Activated T-cell treated with anti-CD3 and anti-CD28 coated beads, Interleukin-2, amount 50 U/mL, for 24 hours (primary cell): ENCODE results near the gene HCN3.
A peak's percentile ranks its signal among the peaks of the same experiment; 100 is the strongest.
"Not testable (repeated sequence)": the region's sequence is repeated elsewhere in the genome, so short reads cannot be mapped to it uniquely, and the experiment has no call there.

Source experiments
- DNase-seq: peaks from one replicate; pipeline ENCODE4 v3.0.0-alpha.2; 2020
- H3K27ac Mint-ChIP-seq: 2 replicates; pipeline ENCODE4 v1.8.0; 2020; ENCODE audit warnings: mild to moderate bottlenecking, mixed read lengths
- H3K27me3 Mint-ChIP-seq: 2 replicates; pipeline ENCODE4 v1.8.0; 2020; ENCODE audit warnings: mixed read lengths
- H3K36me3 Mint-ChIP-seq: 2 replicates; pipeline ENCODE4 v1.8.0; 2020; ENCODE audit warnings: low read depth, mixed read lengths
- H3K4me1 Mint-ChIP-seq: 2 replicates; pipeline ENCODE4 v1.8.0; 2020; ENCODE audit warnings: low read depth, mixed read lengths
- H3K4me3 Mint-ChIP-seq: 2 replicates; pipeline ENCODE4 v1.8.0; 2020; ENCODE audit warnings: mild to moderate bottlenecking, moderate library complexity, mixed read lengths
- H3K9me3 Mint-ChIP-seq: 2 replicates; pipeline ENCODE4 v1.8.0; 2020; ENCODE audit warnings: mixed read lengths

HCN3 gene

GRCh38 chr1:155322953-155323728 lies 45.9 kb downstream of the HCN3 start:
- no peaks in the 10 kb centered on the region for H3K9me3 Mint-ChIP-seq
- no peaks in the 10 kb centered on the region for H3K27me3 Mint-ChIP-seq
- peak overlapping the region; percentile 91 for H3K27ac Mint-ChIP-seq
- H3K36me3 Mint-ChIP-seq, result peaks cover 61% of the 10 kb centered on the region
- peak; percentile 95 for DNase-seq
- H3K4me3 Mint-ChIP-seq, result peak overlapping the region; percentile 82
- peaks cover 46% of the 10 kb centered on the region for H3K4me1 Mint-ChIP-seq

GRCh38 chr1:155323729-155324036 lies 46.4 kb downstream of the HCN3 start:
- H3K27me3 Mint-ChIP-seq, result no peaks in the 10 kb centered on the region
- peak; percentile 89 for DNase-seq
- H3K4me1 Mint-ChIP-seq, result peaks cover 46% of the 10 kb centered on the region
- peak overlapping the region; percentile 91 for H3K27ac Mint-ChIP-seq
- H3K36me3 Mint-ChIP-seq, result peaks cover 61% of the 10 kb centered on the region
- no peaks in the 10 kb centered on the region for H3K9me3 Mint-ChIP-seq
- peak overlapping the region; percentile 82 for H3K4me3 Mint-ChIP-seq

- Mint-ChIP-seq H3K9me3 (no peaks in the 10 kb centered on the region), H3K4me3 (peak overlapping the region; percentile 82), H3K4me1 (peaks cover 43% of the 10 kb centered on the region), H3K36me3 (peaks cover 58% of the 10 kb centered on the region), H3K27me3 (no peaks in the 10 kb centered on the region), H3K27ac (peak overlapping the region; percentile 91)
- peak; percentile 93 for DNase-seq
These were observed 46.9 kb downstream of the HCN3 start for GRCh38 chr1:155324037-155324716.

DNA sequence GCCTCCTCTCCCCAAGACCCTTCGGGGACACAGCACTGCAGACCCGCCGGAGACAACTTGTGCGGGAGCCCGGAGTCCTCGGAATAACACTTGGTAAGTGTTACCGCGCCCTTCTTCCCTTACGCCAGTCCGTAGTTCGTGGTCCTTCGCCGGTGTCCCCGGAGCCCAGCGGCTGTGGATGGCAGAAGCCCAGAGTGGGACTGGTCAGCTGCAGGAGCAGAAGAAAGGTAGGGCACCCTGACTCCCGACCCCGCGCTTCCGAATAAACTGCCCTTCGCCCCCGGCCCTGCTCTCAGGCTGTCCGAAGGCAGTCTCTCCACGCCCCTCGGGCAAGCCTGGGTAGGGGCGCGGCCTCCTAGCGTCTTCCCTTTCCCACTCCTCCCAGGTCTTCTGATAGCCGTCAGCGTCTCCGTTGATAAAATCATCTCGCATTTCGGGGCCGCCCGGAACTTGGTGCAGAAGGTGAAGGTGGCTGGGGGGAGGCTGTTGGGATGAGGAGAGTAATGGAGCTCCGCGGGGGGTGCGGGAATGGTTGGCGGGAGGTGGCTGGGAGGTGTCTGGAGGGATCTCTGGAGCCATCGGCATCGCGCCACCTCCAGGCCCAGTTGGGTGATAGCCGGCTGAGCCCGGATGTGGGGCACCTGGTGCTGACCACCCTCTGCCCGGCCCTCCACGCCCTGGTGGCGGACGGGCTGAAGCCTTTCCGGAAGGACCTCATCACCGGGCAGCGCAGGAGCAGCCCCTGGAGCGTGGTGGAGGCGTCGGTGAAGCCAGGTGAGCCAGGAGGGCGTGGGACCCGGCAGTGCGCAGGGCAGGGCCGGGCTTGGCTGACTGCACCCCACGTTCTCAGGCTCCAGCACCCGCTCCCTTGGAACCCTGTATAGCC lies 47.7 kb downstream of the HCN3 start:
- H3K27ac Mint-ChIP-seq, result peak overlapping the region; percentile 91

DNA sequence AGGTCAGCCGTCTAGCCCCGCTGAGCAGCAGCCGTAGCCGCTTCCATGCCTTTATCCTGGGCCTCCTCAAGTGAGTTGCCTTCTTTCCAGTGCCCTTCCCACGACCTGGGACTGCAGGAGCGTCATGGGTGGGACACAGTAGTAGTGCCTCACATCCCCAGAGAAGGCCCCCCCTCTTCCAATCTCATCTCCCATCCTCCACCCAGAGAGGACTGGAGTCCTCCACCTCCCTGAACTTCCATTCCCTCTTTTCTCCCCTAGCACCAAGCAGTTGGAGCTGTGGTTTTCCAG lies 48.3 kb downstream of the HCN3 start:
- Mint-ChIP-seq H3K27me3 (no peaks in the 10 kb centered on the region), H3K4me3 (peak overlapping the region; percentile 82), H3K27ac (peak overlapping the region; percentile 69), H3K9me3 (no peaks in the 10 kb centered on the region), H3K36me3 (peaks cover 53% of the 10 kb centered on the region), H3K4me1 (peaks cover 37% of the 10 kb centered on the region)
- peak; percentile 35 for DNase-seq

More for the DNA sequence above, 47.7 kb downstream of the HCN3 start:
- DNase-seq, result no peak
- peak overlapping the region; percentile 82 for H3K4me3 Mint-ChIP-seq
- peaks cover 53% of the 10 kb centered on the region for H3K36me3 Mint-ChIP-seq
- H3K4me1 Mint-ChIP-seq, result peaks cover 42% of the 10 kb centered on the region
- no peaks in the 10 kb centered on the region for H3K27me3 Mint-ChIP-seq
- H3K9me3 Mint-ChIP-seq, result no peaks in the 10 kb centered on the region

DNA sequence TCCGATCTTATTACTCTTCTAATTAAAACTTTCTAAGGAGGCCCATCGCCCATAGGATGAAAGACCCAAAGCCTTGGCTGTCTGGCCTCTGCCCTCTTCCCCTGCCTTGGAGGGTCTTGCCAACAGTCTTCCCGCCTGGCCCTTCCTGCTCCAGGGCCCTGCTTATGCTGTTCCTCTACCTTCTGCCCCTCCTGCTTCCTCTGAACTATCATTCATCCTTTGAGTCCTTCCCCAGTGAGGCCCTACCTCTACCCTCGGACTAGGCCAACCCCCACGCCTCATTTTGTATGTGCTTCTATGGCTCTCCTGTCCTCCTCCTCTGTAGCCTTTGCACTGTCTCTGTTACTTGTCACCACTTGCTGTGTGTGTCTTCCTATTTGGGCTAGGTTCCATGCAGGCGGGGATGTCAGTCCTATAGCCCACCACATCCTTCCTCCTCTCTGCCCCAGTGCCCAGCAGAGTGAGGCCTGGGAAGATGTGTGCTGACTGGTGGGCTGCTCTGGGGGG lies 48.8 kb downstream of the HCN3 start:
- H3K27me3 Mint-ChIP-seq, result no peaks in the 10 kb centered on the region
- DNase-seq, result no peak
- peak overlapping the region; percentile 69 for H3K27ac Mint-ChIP-seq

DNA sequence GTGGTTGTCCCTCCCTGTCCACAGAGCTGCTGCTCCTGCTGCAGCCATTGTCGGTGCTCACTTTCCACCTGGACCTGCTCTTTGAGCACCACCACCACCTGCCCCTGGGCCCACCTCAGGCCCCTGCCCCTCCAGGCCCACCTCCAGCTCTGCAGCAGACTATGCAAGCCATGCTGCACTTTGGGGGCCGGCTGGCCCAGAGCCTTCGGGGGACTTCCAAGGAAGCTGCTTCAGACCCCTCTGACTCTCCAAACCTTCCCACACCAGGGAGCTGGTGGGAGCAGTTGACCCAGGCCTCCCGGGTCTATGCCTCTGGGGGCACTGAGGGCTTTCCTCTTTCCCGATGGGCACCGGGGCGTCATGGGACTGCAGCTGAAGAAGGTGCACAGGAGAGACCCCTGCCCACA lies 49.4 kb downstream of the HCN3 start:
- Mint-ChIP-seq H3K4me1 (peaks cover 27% of the 10 kb centered on the region), H3K27ac (no peak overlapping the region), H3K27me3 (no peaks in the 10 kb centered on the region), H3K36me3 (peaks cover 54% of the 10 kb centered on the region), H3K9me3 (no peaks in the 10 kb centered on the region), H3K4me3 (no peak overlapping the region)
- DNase-seq, result peak; percentile 27

More for the DNA sequence above, 48.8 kb downstream of the HCN3 start:
- H3K9me3 Mint-ChIP-seq, result no peaks in the 10 kb centered on the region
- H3K36me3 Mint-ChIP-seq, result peaks cover 55% of the 10 kb centered on the region
- peak overlapping the region; percentile 82 for H3K4me3 Mint-ChIP-seq
- peaks cover 32% of the 10 kb centered on the region for H3K4me1 Mint-ChIP-seq

- H3K9me3 Mint-ChIP-seq, result no peaks in the 10 kb centered on the region
- H3K27me3 Mint-ChIP-seq, result no peaks in the 10 kb centered on the region
- peak; percentile 26 for DNase-seq
- peak overlapping the region; percentile 59 for H3K27ac Mint-ChIP-seq
- H3K36me3 Mint-ChIP-seq, result peaks cover 46% of the 10 kb centered on the region
- H3K4me1 Mint-ChIP-seq, result peaks cover 17% of the 10 kb centered on the region
- H3K4me3 Mint-ChIP-seq, result no peak overlapping the region
These were observed 50.7 kb downstream of the HCN3 start for GRCh38 chr1:155327981-155328380.

DNA sequence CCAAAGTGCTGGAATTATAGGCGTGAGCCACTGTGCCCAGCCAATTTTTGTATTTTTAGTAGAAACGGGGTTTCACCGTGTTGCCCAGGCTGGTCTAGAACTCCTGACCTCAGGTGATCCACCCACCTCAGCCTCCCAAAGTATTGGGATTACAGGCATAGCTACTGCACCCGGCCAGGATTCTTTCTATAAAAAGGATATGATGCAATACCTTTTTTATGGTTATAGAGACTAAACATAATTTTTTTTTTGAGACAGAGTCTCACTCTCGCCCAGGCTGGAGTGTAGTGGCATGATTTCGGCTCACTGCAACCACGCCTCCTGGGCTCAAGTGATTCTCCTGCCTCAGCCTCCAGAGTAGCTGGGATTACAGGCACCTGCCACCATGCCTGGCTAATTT lies 51.6 kb downstream of the HCN3 start:
- not testable (repeated sequence) for H3K27me3 Mint-ChIP-seq, H3K4me3 Mint-ChIP-seq, H3K9me3 Mint-ChIP-seq, DNase-seq
- Mint-ChIP-seq H3K36me3 (peaks cover 54% of the 10 kb centered on the region), H3K27ac (peak overlapping the region; percentile 69), H3K4me1 (peaks cover 17% of the 10 kb centered on the region)

DNA sequence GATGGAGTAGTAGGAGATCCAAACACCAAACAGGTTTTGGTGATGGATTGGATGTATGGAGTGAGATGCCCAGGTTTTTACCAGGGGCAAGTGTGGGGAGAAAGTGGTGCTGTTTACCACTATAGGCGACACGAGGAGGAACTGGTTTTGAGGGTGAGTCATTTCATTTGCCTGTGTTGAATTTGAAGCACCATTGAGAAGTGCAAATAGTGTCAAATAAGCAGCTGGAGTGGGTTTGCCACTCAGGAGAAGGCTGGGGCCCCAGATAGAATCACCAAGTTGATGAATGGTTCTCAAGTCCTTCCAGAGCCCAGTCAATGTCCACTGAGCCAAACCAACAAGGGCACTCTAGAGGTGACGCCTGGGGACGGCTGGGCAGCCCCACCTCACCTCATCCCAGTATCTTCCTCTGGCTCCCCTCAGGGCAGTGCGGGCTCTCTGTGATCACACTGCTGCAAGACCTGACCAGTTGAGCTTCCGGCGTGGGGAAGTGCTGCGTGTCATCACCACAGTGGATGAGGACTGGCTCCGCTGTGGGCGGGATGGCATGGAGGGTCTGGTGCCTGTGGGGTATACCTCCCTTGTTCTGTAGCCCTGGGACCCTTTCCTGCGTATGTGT lies 52.8 kb downstream of the HCN3 start:
- Mint-ChIP-seq H3K27ac (peak overlapping the region; percentile 76), H3K9me3 (no peaks in the 10 kb centered on the region), H3K27me3 (no peaks in the 10 kb centered on the region), H3K4me3 (no peak overlapping the region), H3K4me1 (peaks cover 17% of the 10 kb centered on the region), H3K36me3 (peaks cover 60% of the 10 kb centered on the region)
- DNase-seq, result peak; percentile 30

DNA sequence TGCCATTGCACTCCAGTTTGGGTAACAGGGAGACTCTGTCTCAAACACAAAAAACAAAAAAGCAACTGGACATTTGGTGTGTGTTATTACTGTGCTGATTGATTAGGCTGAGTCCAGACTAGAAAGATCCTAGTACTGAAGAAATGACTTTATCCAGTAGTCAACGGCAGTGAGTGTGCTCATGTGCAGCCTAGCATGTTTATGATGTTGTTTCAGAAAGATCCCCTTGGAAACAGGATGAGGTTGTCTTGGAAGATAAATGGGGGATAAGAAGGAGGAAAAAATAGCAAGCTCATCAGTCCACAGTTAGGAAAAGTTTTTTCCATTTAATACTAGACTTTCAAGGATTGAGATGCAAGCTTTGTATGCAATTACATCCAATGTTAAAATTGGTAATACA lies 57.7 kb downstream of the HCN3 start:
- peaks cover 1% of the 10 kb centered on the region for H3K4me1 Mint-ChIP-seq
- no peak for DNase-seq
- peaks cover 77% of the 10 kb centered on the region for H3K36me3 Mint-ChIP-seq
- no peak overlapping the region for H3K4me3 Mint-ChIP-seq
- no peaks in the 10 kb centered on the region for H3K27me3 Mint-ChIP-seq
- H3K9me3 Mint-ChIP-seq, result no peaks in the 10 kb centered on the region
- peak overlapping the region; percentile 41 for H3K27ac Mint-ChIP-seq
